Stimulated activated naive B cell treated with anti-CD40 and anti-IgM and Interleukin-4, amounts not matched to agents 10 μg/mL and 1 μg/mL and 100 μg/mL, for 72 hours (primary cell): ENCODE measurements around the gene NRROS.

ENCODE experiments used
- ATAC-seq, 2 donors: fragments of 150-1000 bp; cut with Tn5 transposase; replicated peaks; 2 replicates each; pipeline ENCODE4 v1.10.0; 2021; ENCODE audit warnings: moderate library complexity in 1 of 2
- DNase-seq: peaks from one replicate; pipeline ENCODE4 v3.0.0; 2021
- H3K27ac Mint-ChIP-seq: one replicate; pipeline ENCODE4 v1.8.0; 2022; ENCODE audit warnings: mild to moderate bottlenecking, mixed read lengths
- H3K27me3 Mint-ChIP-seq, 2 donors: one replicate each; pipeline ENCODE4 v1.8.0; 2022; ENCODE audit warnings: mixed read lengths in 2 of 2
- H3K36me3 Mint-ChIP-seq, 2 donors: one replicate each; pipeline ENCODE4 v1.8.0; 2022; ENCODE audit warnings: mixed read lengths in 2 of 2, mild to moderate bottlenecking in 1 of 2
- H3K4me1 Mint-ChIP-seq, 2 donors: one replicate each; pipeline ENCODE4 v1.8.0; 2022; ENCODE audit warnings: mixed read lengths in 2 of 2, mild to moderate bottlenecking in 1 of 2
- H3K4me3 Mint-ChIP-seq, 2 donors: one replicate each; pipeline ENCODE4 v1.8.0; 2022; ENCODE audit warnings: mild to moderate bottlenecking in 2 of 2, mixed read lengths in 2 of 2, moderate library complexity in 1 of 2
- H3K9me3 Mint-ChIP-seq, 2 donors: one replicate each; pipeline ENCODE4 v1.8.0; 2022; ENCODE audit warnings: mixed read lengths in 2 of 2, mild to moderate bottlenecking in 1 of 2

NRROS gene

DNA sequence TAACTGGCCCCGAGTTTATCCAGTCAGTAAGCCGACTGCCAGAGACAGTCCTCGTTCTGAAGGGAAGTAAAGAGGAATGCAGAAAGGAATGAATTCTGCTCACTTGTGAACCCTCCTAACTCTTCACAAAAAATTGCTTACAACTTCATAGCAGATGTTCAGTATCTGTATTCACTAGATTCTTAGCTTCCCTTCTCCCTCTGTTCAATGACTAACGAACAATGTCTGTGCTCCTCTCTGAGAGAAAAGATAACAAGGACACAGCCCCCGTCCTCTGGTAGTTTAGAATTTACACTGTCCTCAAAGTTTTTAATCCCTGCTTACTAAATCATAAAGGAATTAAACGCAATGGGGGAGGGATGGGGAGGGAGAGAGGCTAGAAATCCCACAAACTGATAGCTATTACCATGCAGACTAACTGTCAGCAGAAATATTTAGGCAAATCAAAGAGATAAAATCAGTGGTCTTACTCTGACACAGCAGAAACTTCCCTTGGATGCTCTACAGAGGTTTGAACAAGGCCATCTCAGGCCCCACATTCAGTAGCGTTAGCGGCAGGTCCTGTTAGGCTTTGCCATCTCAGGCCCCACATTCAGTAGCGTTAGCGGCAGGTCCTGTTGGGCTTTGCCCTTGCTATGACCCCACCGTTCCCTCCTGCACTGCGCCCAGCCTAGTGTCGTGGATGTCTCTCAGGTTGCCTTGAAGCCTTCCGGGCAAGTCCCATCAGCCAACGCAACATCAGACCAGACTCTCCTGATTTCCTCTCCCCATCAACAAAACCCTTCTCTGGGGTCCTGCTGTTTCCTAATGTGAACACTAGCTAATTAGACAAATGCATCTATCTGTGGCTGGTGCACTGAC, 23.4 kb downstream of the NRROS start:
- DNase-seq (no peak), ATAC-seq (peak in 1 of 2 donors; percentile 13)
- H3K4me3 Mint-ChIP-seq, result no peak overlapping the region
- peaks cover 13 to 23% of the 10 kb centered on the region in 2 donors for H3K4me1 Mint-ChIP-seq
- H3K27ac Mint-ChIP-seq, result peak overlapping the region; percentile 67
- no peaks in the 10 kb centered on the region for H3K9me3 Mint-ChIP-seq
- H3K36me3 Mint-ChIP-seq, result peaks cover 45 to 74% of the 10 kb centered on the region in 2 donors
- no peaks in the 10 kb centered on the region for H3K27me3 Mint-ChIP-seq

DNA sequence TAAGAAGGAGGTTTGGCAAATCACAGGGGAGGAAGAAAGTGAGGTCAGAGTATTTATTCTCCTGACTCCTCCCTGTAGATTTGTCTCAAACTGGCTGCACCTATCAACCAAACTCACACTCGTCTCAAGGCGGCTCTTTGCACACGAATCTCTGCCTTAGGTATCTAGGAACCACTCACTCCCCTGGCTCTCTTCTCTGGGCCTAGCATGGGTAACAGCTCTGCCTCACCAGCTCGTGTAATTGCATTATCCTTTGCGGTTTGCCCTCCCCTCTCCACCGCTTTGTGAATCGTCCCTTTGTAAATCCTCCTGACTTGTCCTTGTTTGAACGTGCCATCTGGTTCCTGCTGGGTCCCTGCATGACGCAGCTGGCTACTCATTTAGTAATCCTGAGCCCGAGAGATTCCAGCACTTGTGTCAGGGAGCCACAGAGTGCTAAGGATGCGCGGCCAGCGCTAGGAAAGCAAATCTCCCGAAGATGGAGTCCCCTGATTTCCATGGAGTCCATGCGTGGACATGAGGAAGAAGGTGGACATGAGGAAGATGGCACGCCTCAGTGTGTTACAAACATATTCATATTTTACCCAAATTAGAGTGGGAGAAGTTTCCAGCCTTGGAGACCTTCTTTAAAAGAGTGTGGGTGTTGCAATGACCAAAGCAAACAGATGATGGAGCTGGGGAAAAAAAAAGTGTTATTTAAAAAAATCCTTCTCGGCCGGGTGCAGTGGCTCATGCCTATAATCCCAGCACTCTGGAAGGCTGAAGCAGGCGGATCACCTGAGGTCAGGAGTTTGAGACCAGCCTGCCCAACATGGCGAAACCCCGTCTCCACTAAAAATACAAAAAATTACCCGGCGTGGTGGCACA, 26.7 kb downstream of the NRROS start:
- DNase-seq, result no peak
- no peak overlapping the region for H3K4me3 Mint-ChIP-seq
- H3K27ac Mint-ChIP-seq, result no peak overlapping the region
- H3K4me1 Mint-ChIP-seq, result peaks cover 27 to 46% of the 10 kb centered on the region in 2 donors
- peaks cover 37 to 64% of the 10 kb centered on the region in 2 donors for H3K36me3 Mint-ChIP-seq
- no peaks in the 10 kb centered on the region for H3K9me3 Mint-ChIP-seq
- ATAC-seq, result no peak
- H3K27me3 Mint-ChIP-seq, result no peaks in the 10 kb centered on the region

- Mint-ChIP-seq H3K9me3 (no peaks in the 10 kb centered on the region), H3K36me3 (peaks cover 29 to 61% of the 10 kb centered on the region in 2 donors), H3K4me1 (peaks cover 27 to 53% of the 10 kb centered on the region in 2 donors), H3K4me3 (no peak overlapping the region), H3K27me3 (no peaks in the 10 kb centered on the region), H3K27ac (no peak overlapping the region)
- no peak for ATAC-seq
- DNase-seq, result no peak
Measured at GRCh38 chr3:196667056-196667825, 27.7 kb downstream of the NRROS start.

GRCh38 chr3:196670339-196670738, 30.8 kb downstream of the NRROS start:
- peaks cover 27 to 47% of the 10 kb centered on the region in 2 donors for H3K4me1 Mint-ChIP-seq
- DNase-seq, result no peak
- H3K4me3 Mint-ChIP-seq, result peak overlapping the region; percentile 18 to 36
- H3K27me3 Mint-ChIP-seq, result no peaks in the 10 kb centered on the region
- ATAC-seq, result peak; percentile 48 to 54
- H3K36me3 Mint-ChIP-seq, result peaks cover 25 to 58% of the 10 kb centered on the region in 2 donors
- peaks cover 0 to 3% of the 10 kb centered on the region in 2 donors for H3K9me3 Mint-ChIP-seq
- peak overlapping the region; percentile 53 for H3K27ac Mint-ChIP-seq

DNA sequence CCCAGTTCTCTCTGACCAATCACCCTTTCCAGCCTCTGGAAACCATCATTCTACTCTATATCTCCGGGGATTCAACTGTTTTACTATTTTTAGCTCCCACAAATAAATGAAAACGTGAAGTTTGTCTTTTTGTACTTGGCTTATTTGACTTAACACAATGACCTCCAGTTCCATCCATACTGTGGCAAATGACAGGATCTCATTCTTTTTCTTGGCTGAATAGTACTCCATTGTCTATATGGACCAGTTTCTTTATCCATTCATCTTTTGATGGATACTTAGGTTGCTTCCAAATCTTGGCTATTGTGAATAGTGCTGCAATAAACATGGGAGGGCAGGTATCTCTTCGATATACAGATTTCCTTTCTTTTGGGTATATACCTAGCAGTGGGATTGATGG, 34.1 kb downstream of the NRROS start:
- Mint-ChIP-seq H3K27ac (no peak overlapping the region), H3K4me3 (no peak overlapping the region), H3K4me1 (peaks cover 21 to 37% of the 10 kb centered on the region in 2 donors), H3K9me3 (peaks cover 0 to 3% of the 10 kb centered on the region in 2 donors), H3K36me3 (peaks cover 13 to 36% of the 10 kb centered on the region in 2 donors), H3K27me3 (no peaks in the 10 kb centered on the region)
- DNase-seq (no peak), ATAC-seq (no peak)

DNA sequence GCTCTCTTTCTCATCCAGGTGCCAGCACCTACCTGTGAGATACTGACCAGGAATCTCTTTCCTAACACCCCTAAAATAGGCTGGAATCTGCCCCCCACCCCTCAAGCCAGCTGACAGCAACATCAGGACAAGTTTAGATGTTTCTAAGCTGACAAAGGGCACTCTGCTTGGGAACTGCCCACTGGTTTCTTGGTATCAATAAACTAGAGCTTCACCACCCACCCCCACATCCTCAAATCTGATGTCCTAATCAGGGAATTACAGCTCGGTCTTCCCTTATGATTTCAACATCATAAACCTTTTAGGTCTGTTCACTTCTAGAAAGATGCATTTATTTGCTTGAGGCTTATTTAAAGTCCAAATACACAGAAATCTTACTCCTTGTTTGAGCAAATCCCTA, 37.9 kb downstream of the NRROS start:
- ATAC-seq (no peak), DNase-seq (no peak)
- no peak overlapping the region for H3K4me3 Mint-ChIP-seq
- peaks cover 0 to 3% of the 10 kb centered on the region in 2 donors for H3K9me3 Mint-ChIP-seq
- no peak overlapping the region for H3K27ac Mint-ChIP-seq
- H3K27me3 Mint-ChIP-seq, result no peaks in the 10 kb centered on the region
- H3K4me1 Mint-ChIP-seq, result peaks cover 8 to 11% of the 10 kb centered on the region in 2 donors
- H3K36me3 Mint-ChIP-seq, result peaks cover 12 to 32% of the 10 kb centered on the region in 2 donors

DNA sequence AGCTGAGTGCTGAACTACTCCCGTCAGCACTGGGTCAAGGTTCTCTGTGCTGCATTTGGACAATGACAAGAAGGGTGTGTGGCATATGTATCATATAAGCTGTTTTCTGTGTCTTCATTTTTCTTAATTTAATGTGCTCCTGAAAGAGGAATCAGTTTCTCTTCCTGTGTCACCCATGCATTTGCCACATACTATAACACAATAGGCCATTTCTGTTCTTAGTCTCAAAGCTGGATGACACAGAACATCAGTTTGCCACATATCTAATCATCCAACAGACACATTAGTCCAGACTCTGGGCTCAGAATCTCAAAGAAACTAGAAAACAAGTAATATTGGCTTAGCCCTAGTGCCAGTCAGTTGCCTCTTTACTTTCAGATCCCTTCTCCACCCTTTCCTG, 38.4 kb downstream of the NRROS start:
- ATAC-seq, result no peak
- Mint-ChIP-seq H3K4me1 (peaks cover 8 to 11% of the 10 kb centered on the region in 2 donors), H3K9me3 (peaks cover 0 to 4% of the 10 kb centered on the region in 2 donors), H3K27ac (peak overlapping the region; percentile 33), H3K27me3 (no peaks in the 10 kb centered on the region), H3K36me3 (peaks cover 16 to 34% of the 10 kb centered on the region in 2 donors), H3K4me3 (no peak overlapping the region)
- DNase-seq, result no peak

DNA sequence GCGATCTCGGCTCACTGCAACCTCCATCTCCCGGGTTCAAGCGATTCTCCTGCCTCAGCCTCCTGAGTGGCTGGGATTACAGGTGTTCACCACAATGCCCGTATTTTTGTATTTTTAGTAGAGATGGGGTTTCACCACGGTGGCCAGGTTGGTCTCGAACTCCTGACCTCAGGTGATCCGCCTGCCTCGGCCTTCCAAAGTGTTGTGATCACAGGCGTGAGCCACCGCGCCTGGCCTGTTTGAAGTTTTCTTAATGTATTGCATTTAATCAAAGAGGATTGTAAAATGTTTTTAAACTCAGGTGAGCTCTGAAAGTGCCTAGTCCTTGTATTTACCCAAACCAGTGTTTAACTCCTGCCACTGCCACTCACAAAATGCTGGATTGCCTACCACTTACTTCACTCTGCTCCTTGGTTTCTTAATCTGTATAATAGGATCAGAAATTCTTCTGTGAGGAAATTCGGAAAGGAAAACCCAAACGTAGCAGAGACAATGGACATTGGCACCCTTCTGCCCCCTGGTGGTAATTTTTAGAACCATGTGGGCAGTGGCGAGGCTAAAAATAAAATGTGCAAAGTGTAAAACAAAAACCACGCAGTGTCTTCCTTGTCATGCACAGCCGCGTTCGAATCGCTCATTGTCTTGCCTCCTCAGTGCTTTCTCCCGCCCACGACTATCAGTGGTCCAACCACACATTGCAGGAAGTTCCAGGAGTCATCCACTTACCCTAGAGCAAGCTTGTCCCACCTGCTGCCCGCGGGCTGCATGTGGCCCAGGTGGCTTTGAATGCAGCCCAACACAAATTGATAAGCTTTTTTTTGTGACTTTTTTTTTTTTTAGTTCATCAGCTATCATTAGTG, 45.3 kb downstream of the NRROS start:
- H3K36me3 Mint-ChIP-seq, result peaks cover 11 to 31% of the 10 kb centered on the region in 2 donors
- ATAC-seq, result peak; percentile 97 to 99
- peaks cover 25 to 43% of the 10 kb centered on the region in 2 donors for H3K4me1 Mint-ChIP-seq
- peak overlapping the region; percentile 86 for H3K27ac Mint-ChIP-seq
- no peaks in the 10 kb centered on the region for H3K27me3 Mint-ChIP-seq
- H3K9me3 Mint-ChIP-seq, result peaks cover 0 to 3% of the 10 kb centered on the region in 2 donors
- peak overlapping the region; percentile 52 to 55 for H3K4me3 Mint-ChIP-seq
- DNase-seq, result peak; percentile 81

GRCh38 chr3:196686436-196686835, 46.9 kb downstream of the NRROS start:
- Mint-ChIP-seq H3K4me1 (peaks cover 25 to 49% of the 10 kb centered on the region in 2 donors), H3K27me3 (no peaks in the 10 kb centered on the region), H3K9me3 (peaks cover 0 to 3% of the 10 kb centered on the region in 2 donors), H3K36me3 (peaks cover 9 to 26% of the 10 kb centered on the region in 2 donors), H3K4me3 (no peak overlapping the region), H3K27ac (no peak overlapping the region)
- ATAC-seq (no peak), DNase-seq (no peak)

DNA sequence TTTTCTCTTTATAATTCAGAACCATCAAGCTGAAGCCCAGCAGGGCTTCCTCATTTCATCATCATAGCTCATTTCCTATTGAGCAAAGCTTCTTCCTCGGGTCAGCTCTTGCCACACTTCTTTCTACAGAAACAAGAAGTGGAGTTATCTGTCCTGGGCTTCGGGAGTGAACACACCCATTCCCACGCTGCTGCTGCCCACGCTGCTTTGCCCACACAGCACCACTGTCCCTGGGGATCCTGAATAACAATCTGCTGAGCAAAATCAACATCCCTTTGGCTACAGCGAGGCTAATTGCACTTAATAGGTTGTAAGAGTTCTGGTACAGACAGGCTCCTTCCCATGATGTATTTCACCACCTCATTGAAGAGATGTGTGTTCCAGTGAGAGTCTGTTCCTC, 48.9 kb downstream of the NRROS start:
- Mint-ChIP-seq H3K27me3 (no peaks in the 10 kb centered on the region), H3K4me3 (no peak overlapping the region), H3K27ac (no peak overlapping the region), H3K36me3 (peaks cover 0 to 12% of the 10 kb centered on the region in 2 donors), H3K4me1 (peaks cover 25 to 49% of the 10 kb centered on the region in 2 donors), H3K9me3 (no peaks in the 10 kb centered on the region)
- ATAC-seq (peak in 1 of 2 donors; percentile 49), DNase-seq (no peak)

GRCh38 chr3:196689941-196690660, 50.6 kb downstream of the NRROS start:
- DNase-seq, result no peak
- Mint-ChIP-seq H3K27ac (peak overlapping the region; percentile 71), H3K4me3 (no peak overlapping the region), H3K4me1 (peaks cover 18 to 37% of the 10 kb centered on the region in 2 donors), H3K36me3 (peaks cover 0 to 15% of the 10 kb centered on the region in 2 donors), H3K27me3 (no peaks in the 10 kb centered on the region), H3K9me3 (peaks cover 0 to under 1% of the 10 kb centered on the region in 2 donors)
- ATAC-seq, result no peak

GRCh38 chr3:196691386-196691785, 51.9 kb downstream of the NRROS start:
- H3K9me3 Mint-ChIP-seq, result peaks cover 0 to 3% of the 10 kb centered on the region in 2 donors
- H3K4me3 Mint-ChIP-seq, result no peak overlapping the region
- no peaks in the 10 kb centered on the region for H3K27me3 Mint-ChIP-seq
- no peak for ATAC-seq
- no peak for DNase-seq
- H3K27ac Mint-ChIP-seq, result no peak overlapping the region
- peaks cover 17 to 36% of the 10 kb centered on the region in 2 donors for H3K4me1 Mint-ChIP-seq
- H3K36me3 Mint-ChIP-seq, result peaks cover 5 to 23% of the 10 kb centered on the region in 2 donors
